H1 (cell line): ENCODE measurements around the gene SHLD1. TPM values are rescaled to one million over a fixed set of nuclear protein-coding genes. Genes with fewer than 3 reads are reported as not detected.

ENCODE experiments used
- JUN ChIP-seq: IDR thresholded peaks from 2 replicates; pipeline ENCODE4 v1.6.1; 2011; ENCODE audit warnings: low read depth, mild to moderate bottlenecking, improper control_type of control experiment, low read length
- MAFK ChIP-seq: IDR thresholded peaks from 2 replicates; pipeline ENCODE4 v1.6.1; 2012; ENCODE audit warnings: low read depth, mild to moderate bottlenecking, improper control_type of control experiment, low read length
- YY1 ChIP-seq: IDR thresholded peaks from 2 replicates; pipeline ENCODE4 v1.6.1; 2011; ENCODE audit warnings: low read depth, mild to moderate bottlenecking, low read length
- polyA plus RNA-seq, 7 experiments: library from polyadenylated mRNA; depleted of rRNA in 3 of 7; stranded (reverse) in 5 of 7; unstranded in 2 of 7; fragments of >200 nt in 5 of 7; fragments of 200-250 nt in 2 of 7; gene quantifications; 1 replicate in 5 of 7; 2 replicates in 1 of 7; 4 replicates in 1 of 7; pipeline versions ENCODE4 v1.2.1 to v1.2.3, GENCODE V29; 2011 to 2013; ENCODE audit warnings: missing spikeins in 2 of 7, mixed read lengths in 2 of 7
- total RNA-seq: library from RNA; stranded (reverse); fragmentation: NEBNext Ultra II Directional; extraction: Animal tissue kit (Norgen Biotek cat#: 25700); gene quantifications from 2 replicates; pipeline ENCODE4 v1.2.1, GENCODE V29; 2021

SHLD1 gene
- total and polyA plus RNA-seq, 2 of the 8 experiments (the other 6 are each of a cell fraction or from before 2014, with no cell fraction given), result 4.2 to 6.5 TPM

DNA sequence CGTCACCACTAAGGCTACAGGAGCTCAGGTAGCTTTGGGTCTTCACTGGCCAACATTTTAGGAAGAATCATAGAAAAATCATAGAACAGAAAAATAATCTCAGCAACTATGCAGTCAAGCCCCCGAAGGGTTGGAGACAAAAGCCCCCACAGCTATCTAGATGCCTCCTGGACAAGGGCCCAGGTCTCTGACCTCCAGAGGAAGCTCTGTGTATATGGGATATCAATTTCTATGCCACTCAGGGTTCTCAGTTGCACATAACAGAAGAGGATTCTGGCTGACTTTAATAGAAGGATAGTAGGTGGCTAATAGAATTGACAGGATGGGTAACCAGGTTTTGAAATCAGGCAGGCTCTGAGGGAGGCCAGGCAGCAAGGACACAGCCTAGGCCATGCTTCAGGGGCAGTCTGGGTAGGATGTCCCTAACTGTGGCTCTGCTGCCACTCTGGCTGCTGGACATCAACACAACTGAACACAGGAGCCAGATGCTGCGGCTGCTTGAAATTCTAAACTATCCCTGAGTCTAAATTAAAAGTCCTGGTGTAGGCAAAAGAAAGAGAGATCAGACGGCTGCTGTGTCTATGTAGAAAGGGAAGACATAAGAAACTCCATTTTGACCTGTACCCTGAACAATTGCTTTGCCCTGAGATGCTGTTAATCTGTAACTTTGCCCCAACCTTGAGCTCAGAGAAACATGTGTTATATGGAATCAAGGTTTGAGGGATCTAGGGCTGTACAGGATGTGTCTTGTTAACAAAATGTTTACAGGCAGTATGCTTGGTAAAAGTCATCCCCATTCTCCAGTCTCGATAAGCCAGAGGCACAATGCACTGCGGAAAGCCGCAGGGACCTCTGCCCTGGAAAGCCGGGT is 134.5 kb downstream of the SHLD1 start (continued):
- TF ChIP-seq YY1 (no peak), MAFK (no peak), JUN (no peak)
- TF ChIP-seq, all 59 proteins: peak for 0
